ENCODE results near the gene MYCBP2.
"Not testable (repeated sequence)": the region's sequence is repeated elsewhere in the genome, so short reads cannot be mapped to it uniquely, and the experiment has no call there.

The MYCBP2 gene

GRCh38 chr13:77009011-77009410, 317.9 kb downstream of the MYCBP2 start:
- Histone ChIP-seq H3K9me3 (no peaks in the 10 kb centered on the region), H3K27ac (no peak overlapping the region), H3K4me1 (ENCODE audit: control insufficient read depth in 1 of 2, insufficient read depth in 1 of 2, low read depth in 1 of 2, low read length in 1 of 2) (no peaks in the 10 kb centered on the region), H3K4me3 (ENCODE audit: low read depth in 1 of 2, low read length in 1 of 2) (no peak overlapping the region), H3K27me3 (no peaks in the 10 kb centered on the region), H3K36me3 (peaks cover 76% of the 10 kb centered on the region)
- TF ChIP-seq CTCF (IDR thresholded peaks at IDR 0.05) = no peak

- H3K4me3 ChIP-seq (ENCODE audit: low read depth in 1 of 2, low read length in 1 of 2); H3K9me3 ChIP-seq; H3K27me3 ChIP-seq; H3K4me1 ChIP-seq (ENCODE audit: control insufficient read depth in 1 of 2, insufficient read depth in 1 of 2, low read depth in 1 of 2, low read length in 1 of 2); H3K27ac ChIP-seq: not testable (repeated sequence)
- H3K36me3 ChIP-seq = peaks cover 76% of the 10 kb centered on the region
Observed at GRCh38 chr13:77008337-77008736, 318.6 kb downstream of the MYCBP2 start.

- H3K4me1 ChIP-seq (ENCODE audit: control insufficient read depth in 1 of 2, insufficient read depth in 1 of 2, low read depth in 1 of 2, low read length in 1 of 2) = no peaks in the 10 kb centered on the region
- no peaks in the 10 kb centered on the region for H3K9me3 ChIP-seq
- TF ChIP-seq CTCF (IDR thresholded peaks at IDR 0.05) = no peak
- no peak overlapping the region for H3K4me3 ChIP-seq (ENCODE audit: low read depth in 1 of 2, low read length in 1 of 2)
- H3K36me3 ChIP-seq = peaks cover 47% of the 10 kb centered on the region
- H3K27ac ChIP-seq = no peak overlapping the region
- H3K27me3 ChIP-seq = no peaks in the 10 kb centered on the region
Observed at GRCh38 chr13:77002590-77003190, 324.2 kb downstream of the MYCBP2 start.

- TF ChIP-seq CTCF (IDR thresholded peaks at IDR 0.05) = no peak
- H3K4me1 ChIP-seq (ENCODE audit: control insufficient read depth in 1 of 2, insufficient read depth in 1 of 2, low read depth in 1 of 2, low read length in 1 of 2) = no peaks in the 10 kb centered on the region
- H3K9me3 ChIP-seq = no peaks in the 10 kb centered on the region
- no peaks in the 10 kb centered on the region for H3K27me3 ChIP-seq
- H3K27ac ChIP-seq = no peak overlapping the region
- peaks cover 41% of the 10 kb centered on the region for H3K36me3 ChIP-seq
- no peak overlapping the region for H3K4me3 ChIP-seq (ENCODE audit: low read depth in 1 of 2, low read length in 1 of 2)
Observed at GRCh38 chr13:77001963-77002587, 324.8 kb downstream of the MYCBP2 start.

- H3K9me3 ChIP-seq = no peaks in the 10 kb centered on the region
- no peaks in the 10 kb centered on the region for H3K27me3 ChIP-seq
- H3K4me1 ChIP-seq (ENCODE audit: control insufficient read depth in 1 of 2, insufficient read depth in 1 of 2, low read depth in 1 of 2, low read length in 1 of 2) = no peaks in the 10 kb centered on the region
- TF ChIP-seq CTCF (IDR thresholded peaks at IDR 0.05) = no peak
- H3K36me3 ChIP-seq = peaks cover 38% of the 10 kb centered on the region
- no peak overlapping the region for H3K27ac ChIP-seq
- H3K4me3 ChIP-seq (ENCODE audit: low read depth in 1 of 2, low read length in 1 of 2) = no peak overlapping the region
Observed at GRCh38 chr13:77001540-77001939, 325.4 kb downstream of the MYCBP2 start.

GRCh38 chr13:77000475-77000874, 326.4 kb downstream of the MYCBP2 start:
- Histone ChIP-seq H3K4me1 (ENCODE audit: control insufficient read depth in 1 of 2, insufficient read depth in 1 of 2, low read depth in 1 of 2, low read length in 1 of 2) (no peaks in the 10 kb centered on the region), H3K27ac (no peak overlapping the region), H3K36me3 (peaks cover 44% of the 10 kb centered on the region)

More at GRCh38 chr13:77000475-77000874, 326.4 kb downstream of the MYCBP2 start:
- TF ChIP-seq CTCF (IDR thresholded peaks at IDR 0.05) = no peak
- H3K4me3 ChIP-seq (ENCODE audit: low read depth in 1 of 2, low read length in 1 of 2) = no peak overlapping the region
- no peaks in the 10 kb centered on the region for H3K9me3 ChIP-seq
- no peaks in the 10 kb centered on the region for H3K27me3 ChIP-seq
